Breast epithelium (tissue), 3 donors: Measurements from ENCODE around the gene IGSF11.

Experiments used
- CTCF ChIP-seq, 3 donors: fragments of 450-650 bp; IDR thresholded peaks; one replicate each; pipeline ENCODE4 v1.5.1; 2016 to 2017; ENCODE audit warnings: antibody characterized with exemption in 3 of 3, mild to moderate bottlenecking in 3 of 3, moderate library complexity in 3 of 3
- POLR2A ChIP-seq: fragments of 450-650 bp; IDR thresholded peaks from one replicate; pipeline ENCODE4 v1.6.1; 2016; ENCODE audit warnings: antibody characterized with exemption, mild to moderate bottlenecking, moderate library complexity
- POLR2AphosphoS5 ChIP-seq, 3 donors: sonication (generic); formaldehyde crosslinking; IDR thresholded peaks; one replicate each; pipeline ENCODE4 v1.6.1; 2017; ENCODE audit warnings: antibody characterized with exemption in 3 of 3

DNA sequence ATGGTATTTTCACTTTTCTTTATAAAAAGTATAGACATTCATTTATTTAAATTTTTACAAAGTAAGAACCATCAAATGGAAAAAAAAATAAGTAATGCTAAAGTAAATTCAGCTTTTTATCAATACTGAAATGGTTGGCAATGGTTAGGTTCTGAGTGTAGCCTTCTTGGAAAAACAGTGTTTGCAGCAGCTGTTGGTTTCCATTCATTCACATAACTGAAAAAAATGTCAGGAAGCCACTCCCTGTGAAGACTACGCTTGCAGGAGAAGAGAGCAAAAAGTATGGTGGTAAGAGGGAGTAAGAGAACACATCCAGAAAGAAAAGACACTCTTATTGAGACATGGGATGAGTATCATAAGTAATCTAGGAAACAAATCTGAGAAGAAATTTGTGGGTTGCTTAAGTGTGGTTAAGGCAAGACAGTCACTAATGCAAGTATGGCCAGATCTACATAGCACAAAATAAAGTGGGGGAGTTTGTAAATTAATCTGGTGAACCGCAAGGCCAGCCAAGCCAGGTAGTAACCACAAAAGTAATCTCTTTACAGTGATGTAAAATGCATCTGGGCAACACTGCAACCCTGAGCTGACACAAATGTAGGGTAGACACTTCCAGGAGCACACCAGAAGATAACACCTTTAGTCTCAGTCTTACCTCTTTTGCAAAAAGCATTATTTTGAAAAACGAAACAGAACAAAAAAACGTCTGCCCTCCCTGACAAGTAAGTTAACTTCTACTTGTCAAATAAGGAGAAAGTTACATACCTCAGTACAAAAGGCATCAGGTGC is 133.7 kb downstream of the IGSF11 start:
- TF ChIP-seq CTCF (IDR thresholded peaks at IDR 0.05) (no peak), POLR2A (no peak), POLR2AphosphoS5 (IDR thresholded peaks at IDR 0.05) (no peak)
